OCI-LY1 (cell line): ENCODE results near the gene FBXO34.

Experiments
- EZH2 ChIP-seq: fragments of 200-600 bp; sonication (generic), shearing (Covaris generic); IDR thresholded peaks from 2 replicates; pipeline ENCODE4 v1.8.0; 2017; ENCODE audit warnings: borderline replicate concordance, mixed run types, mild to moderate bottlenecking, antibody characterized with exemption, low read length, moderate library complexity, mixed read lengths
- TF ChIP-seq, protein P1 (sequence below): fragments of 200-600 bp; sonication (generic), shearing (Covaris generic); IDR thresholded peaks from 2 replicates; pipeline ENCODE4 v1.5.1; 2017; ENCODE audit warnings: mild to moderate bottlenecking, antibody characterized with exemption, low read length, moderate library complexity, mixed read lengths

DNA sequence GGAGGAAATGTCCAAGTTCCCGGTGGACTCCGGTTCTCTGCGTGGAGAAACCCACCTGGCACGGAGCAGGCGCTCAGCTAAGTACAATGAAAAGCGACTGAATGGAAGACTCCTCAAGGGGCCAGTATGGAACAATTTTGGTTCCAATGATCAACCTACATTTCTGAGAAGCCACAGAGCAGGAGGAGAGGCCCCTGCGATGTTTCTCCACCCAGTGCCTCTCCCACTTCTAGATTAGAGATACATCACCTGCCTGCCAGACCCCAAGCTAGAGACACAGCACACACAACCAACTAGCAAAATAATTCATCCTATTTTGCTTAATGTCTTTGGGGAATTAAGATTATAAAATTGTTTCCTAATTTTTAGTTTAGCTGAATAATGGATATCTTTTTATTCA, 101.6 kb downstream of the FBXO34 start:
- TF ChIP-seq, protein P1, sequence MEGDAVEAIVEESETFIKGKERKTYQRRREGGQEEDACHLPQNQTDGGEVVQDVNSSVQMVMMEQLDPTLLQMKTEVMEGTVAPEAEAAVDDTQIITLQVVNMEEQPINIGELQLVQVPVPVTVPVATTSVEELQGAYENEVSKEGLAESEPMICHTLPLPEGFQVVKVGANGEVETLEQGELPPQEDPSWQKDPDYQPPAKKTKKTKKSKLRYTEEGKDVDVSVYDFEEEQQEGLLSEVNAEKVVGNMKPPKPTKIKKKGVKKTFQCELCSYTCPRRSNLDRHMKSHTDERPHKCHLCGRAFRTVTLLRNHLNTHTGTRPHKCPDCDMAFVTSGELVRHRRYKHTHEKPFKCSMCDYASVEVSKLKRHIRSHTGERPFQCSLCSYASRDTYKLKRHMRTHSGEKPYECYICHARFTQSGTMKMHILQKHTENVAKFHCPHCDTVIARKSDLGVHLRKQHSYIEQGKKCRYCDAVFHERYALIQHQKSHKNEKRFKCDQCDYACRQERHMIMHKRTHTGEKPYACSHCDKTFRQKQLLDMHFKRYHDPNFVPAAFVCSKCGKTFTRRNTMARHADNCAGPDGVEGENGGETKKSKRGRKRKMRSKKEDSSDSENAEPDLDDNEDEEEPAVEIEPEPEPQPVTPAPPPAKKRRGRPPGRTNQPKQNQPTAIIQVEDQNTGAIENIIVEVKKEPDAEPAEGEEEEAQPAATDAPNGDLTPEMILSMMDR: no peak
- no peak for TF ChIP-seq EZH2
